Progenitor cell of endocrine pancreas (in vitro differentiated cells): Measurements from ENCODE around the gene RABL3. TPM values are rescaled to one million over a fixed set of nuclear protein-coding genes. Genes with fewer than 3 reads are reported as not detected.
"Not testable (repeated sequence)": the region's sequence is repeated elsewhere in the genome, so short reads cannot be mapped to it uniquely, and the experiment has no call there.

ENCODE experiments used
- DNase-seq: peaks from one replicate; pipeline ENCODE4 v3.0.0; 2021; ENCODE audit warnings: low spot score; ENCODE audit not compliant: unreplicated experiment
- H3K27ac Mint-ChIP-seq: 2 replicates; pipeline ENCODE4 v1.8.0; 2021; ENCODE audit warnings: mild to moderate bottlenecking, moderate library complexity, mixed read lengths
- H3K27me3 Mint-ChIP-seq: 2 replicates; pipeline ENCODE4 v1.8.0; 2021; ENCODE audit warnings: mixed read lengths
- H3K36me3 Mint-ChIP-seq: 2 replicates; pipeline ENCODE4 v1.8.0; 2022; ENCODE audit warnings: mixed read lengths; ENCODE audit not compliant: insufficient read depth
- H3K4me1 Mint-ChIP-seq: 2 replicates; pipeline ENCODE4 v1.8.0; 2021; ENCODE audit warnings: low read depth, mixed read lengths
- H3K4me3 Mint-ChIP-seq: 2 replicates; pipeline ENCODE4 v1.8.0; 2021; ENCODE audit warnings: low read depth, mild to moderate bottlenecking, moderate library complexity, mixed read lengths
- H3K9me3 Mint-ChIP-seq: 2 replicates; pipeline ENCODE4 v1.8.0; 2021; ENCODE audit warnings: low read depth, mixed read lengths
- total RNA-seq: library from RNA; stranded (reverse); gene quantifications from 2 replicates; pipeline ENCODE4 v1.2.1, GENCODE V29; 2021
- TF ChIP-seq, protein P1 (sequence below): fragments of 200-600 bp; sonication (generic); IDR thresholded peaks from one replicate; pipeline ENCODE4 v1.5.0; 2021; ENCODE audit warnings: antibody characterized with exemption, mild to moderate bottlenecking; ENCODE audit not compliant: unreplicated experiment

Gene RABL3
- total RNA-seq, 1 donor from 2014 or later: 24.9 TPM

DNA sequence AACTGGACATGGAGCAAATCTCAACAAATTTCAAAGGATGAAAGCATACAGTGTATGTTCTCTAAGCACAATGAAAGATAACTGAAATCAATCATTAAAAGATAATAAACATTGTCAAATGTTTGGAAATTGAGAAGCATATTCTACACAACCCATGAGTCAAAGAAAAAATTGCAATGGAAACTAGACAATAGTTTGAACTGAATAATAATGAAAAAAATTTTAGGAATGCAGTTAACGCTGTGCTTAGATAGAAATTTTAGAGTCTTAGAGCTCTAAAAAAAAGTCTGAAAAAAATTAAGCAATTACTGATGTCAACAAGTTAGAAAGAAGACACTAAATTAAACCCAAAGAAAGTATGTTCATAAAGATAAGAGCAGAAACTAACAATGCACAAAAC is 15.5 kb downstream of the RABL3 start:
- no peak overlapping the region for H3K4me3 Mint-ChIP-seq
- H3K9me3 Mint-ChIP-seq: peaks cover 3% of the 10 kb centered on the region
- TF ChIP-seq, protein P1, sequence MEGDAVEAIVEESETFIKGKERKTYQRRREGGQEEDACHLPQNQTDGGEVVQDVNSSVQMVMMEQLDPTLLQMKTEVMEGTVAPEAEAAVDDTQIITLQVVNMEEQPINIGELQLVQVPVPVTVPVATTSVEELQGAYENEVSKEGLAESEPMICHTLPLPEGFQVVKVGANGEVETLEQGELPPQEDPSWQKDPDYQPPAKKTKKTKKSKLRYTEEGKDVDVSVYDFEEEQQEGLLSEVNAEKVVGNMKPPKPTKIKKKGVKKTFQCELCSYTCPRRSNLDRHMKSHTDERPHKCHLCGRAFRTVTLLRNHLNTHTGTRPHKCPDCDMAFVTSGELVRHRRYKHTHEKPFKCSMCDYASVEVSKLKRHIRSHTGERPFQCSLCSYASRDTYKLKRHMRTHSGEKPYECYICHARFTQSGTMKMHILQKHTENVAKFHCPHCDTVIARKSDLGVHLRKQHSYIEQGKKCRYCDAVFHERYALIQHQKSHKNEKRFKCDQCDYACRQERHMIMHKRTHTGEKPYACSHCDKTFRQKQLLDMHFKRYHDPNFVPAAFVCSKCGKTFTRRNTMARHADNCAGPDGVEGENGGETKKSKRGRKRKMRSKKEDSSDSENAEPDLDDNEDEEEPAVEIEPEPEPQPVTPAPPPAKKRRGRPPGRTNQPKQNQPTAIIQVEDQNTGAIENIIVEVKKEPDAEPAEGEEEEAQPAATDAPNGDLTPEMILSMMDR: no peak
- peaks cover 19% of the 10 kb centered on the region for H3K36me3 Mint-ChIP-seq
- H3K27ac Mint-ChIP-seq: no peak overlapping the region
- no peaks in the 10 kb centered on the region for H3K4me1 Mint-ChIP-seq
- no peak for DNase-seq
- H3K27me3 Mint-ChIP-seq: no peaks in the 10 kb centered on the region

DNA sequence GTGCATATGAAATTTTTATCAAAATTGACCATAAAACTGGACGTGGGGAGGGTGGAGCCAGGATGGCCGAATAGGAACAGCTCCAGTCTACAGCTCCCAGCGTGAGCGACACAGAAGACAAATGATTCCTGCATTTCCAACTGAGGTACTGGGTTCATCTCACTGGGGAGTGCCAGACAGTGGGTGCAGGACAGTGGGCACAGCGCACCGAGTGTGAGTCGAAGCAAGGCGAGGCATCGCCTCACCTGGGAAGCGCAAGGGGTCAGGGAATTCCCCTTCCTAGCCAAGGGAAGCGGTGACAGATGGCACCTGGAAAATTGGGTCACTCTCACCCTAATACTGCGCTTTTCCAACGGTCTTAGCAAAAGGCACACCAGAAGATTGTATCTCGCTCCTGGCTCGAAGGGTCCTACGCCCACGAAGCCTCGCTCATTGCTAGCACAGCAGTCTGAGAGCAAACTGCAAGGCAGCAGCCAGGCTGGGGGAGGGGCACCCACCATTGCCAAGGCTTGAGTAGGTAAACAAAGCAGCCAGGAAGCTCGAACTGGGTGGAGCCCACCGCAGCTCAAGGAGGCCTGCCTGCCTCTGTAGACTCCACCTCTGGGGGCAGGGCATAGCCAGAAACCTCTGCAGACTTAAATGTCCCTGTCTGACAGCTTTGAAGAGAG is 23.0 kb downstream of the RABL3 start:
- Mint-ChIP-seq H3K4me3 (peak overlapping the region; percentile 70), H3K36me3 (peaks cover 10% of the 10 kb centered on the region), H3K27ac (peak overlapping the region; percentile 86)
- not testable (repeated sequence) for H3K27me3 Mint-ChIP-seq, H3K4me1 Mint-ChIP-seq, H3K9me3 Mint-ChIP-seq
- peak; percentile 34 for DNase-seq

- Mint-ChIP-seq H3K36me3 (peaks cover 2% of the 10 kb centered on the region), H3K4me1 (no peaks in the 10 kb centered on the region), H3K27me3 (no peaks in the 10 kb centered on the region), H3K4me3 (no peak overlapping the region), H3K9me3 (no peaks in the 10 kb centered on the region), H3K27ac (no peak overlapping the region)
- DNase-seq: no peak
- TF ChIP-seq, protein P1: no peak
These were observed 29.1 kb downstream of the RABL3 start for GRCh38 chr3:120713262-120713661.

DNA sequence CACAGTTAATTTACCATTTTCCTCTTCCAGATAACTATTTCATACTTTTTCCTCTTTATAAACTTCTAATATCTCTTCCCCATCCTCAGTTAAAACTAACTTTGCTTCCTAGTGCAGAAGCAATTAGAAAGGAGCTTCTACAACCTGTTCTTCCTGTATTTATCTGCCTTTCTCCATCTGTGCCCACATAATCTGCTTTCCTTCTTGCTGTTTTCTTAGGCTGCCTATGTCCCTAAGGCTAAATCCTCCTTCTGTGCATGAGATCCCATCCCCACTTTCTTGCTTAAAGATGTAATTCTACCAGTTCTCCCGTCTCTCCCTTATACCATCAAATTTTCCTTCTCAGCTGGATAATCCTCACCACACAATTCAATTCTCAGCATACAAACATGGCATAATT is 31.9 kb downstream of the RABL3 start:
- no peak overlapping the region for H3K4me3 Mint-ChIP-seq
- TF ChIP-seq, protein P1: no peak
- DNase-seq: no peak
- peaks cover 4% of the 10 kb centered on the region for H3K36me3 Mint-ChIP-seq
- no peaks in the 10 kb centered on the region for H3K4me1 Mint-ChIP-seq
- H3K27ac Mint-ChIP-seq: no peak overlapping the region
- H3K9me3 Mint-ChIP-seq: no peaks in the 10 kb centered on the region
- no peaks in the 10 kb centered on the region for H3K27me3 Mint-ChIP-seq

DNA sequence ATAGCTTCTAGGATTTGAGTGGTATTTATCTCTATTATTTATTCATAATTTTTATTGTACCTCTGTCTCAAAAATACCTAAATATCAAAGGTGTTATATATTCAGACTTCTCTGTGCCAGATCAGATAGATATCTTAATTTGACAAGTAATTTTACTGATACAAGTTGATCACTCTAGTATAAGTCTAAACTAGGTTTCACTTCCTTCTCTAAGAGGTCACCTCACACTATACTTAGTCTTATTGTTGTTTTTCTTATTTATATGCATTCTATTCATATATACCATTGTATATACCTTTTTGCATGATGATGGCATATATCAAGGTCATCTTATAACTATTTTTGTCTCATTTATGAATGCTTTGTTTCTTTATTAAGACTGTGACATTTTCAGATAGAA is 33.9 kb downstream of the RABL3 start:
- Mint-ChIP-seq H3K36me3 (peaks cover 15% of the 10 kb centered on the region), H3K27me3 (no peaks in the 10 kb centered on the region), H3K4me3 (no peak overlapping the region), H3K9me3 (peaks cover 6% of the 10 kb centered on the region), H3K27ac (no peak overlapping the region), H3K4me1 (no peaks in the 10 kb centered on the region)
- TF ChIP-seq, protein P1: no peak
- no peak for DNase-seq

- Mint-ChIP-seq H3K4me1 (no peaks in the 10 kb centered on the region), H3K27me3 (no peaks in the 10 kb centered on the region), H3K4me3 (no peak overlapping the region), H3K9me3 (peaks cover 12% of the 10 kb centered on the region), H3K36me3 (peaks cover 23% of the 10 kb centered on the region), H3K27ac (no peak overlapping the region)
- DNase-seq: no peak
- TF ChIP-seq, protein P1: no peak
These were observed 35.4 kb downstream of the RABL3 start for GRCh38 chr3:120706950-120707349.
